C4-2B (cell line): ENCODE measurements around the gene DYRK1A.

ENCODE experiments used
- CTCF ChIP-seq: fragments of 450-650 bp; conservative IDR thresholded peaks from 2 replicates; pipeline ENCODE4 v1.5.1; 2017; ENCODE audit warnings: mild to moderate bottlenecking
- ZFX ChIP-seq: fragments of 450-650 bp; IDR thresholded peaks from 2 replicates; pipeline ENCODE4 v1.6.1; 2017

- TF ChIP-seq CTCF (no peak), ZFX (no peak)
Measured at GRCh38 chr21:37429356-37429755, 62.8 kb downstream of the DYRK1A start.
